ENCODE results near the gene PTPRT.

Gene PTPRT

GRCh38 chr20:42598581-42598980 lies 591.1 kb downstream of the PTPRT start:
- DNase-seq, result peak; percentile 1

GRCh38 chr20:42595625-42596024 lies 594.1 kb downstream of the PTPRT start:
- DNase-seq, result no peak

- no peak for DNase-seq
These were observed 595.0 kb downstream of the PTPRT start for GRCh38 chr20:42594659-42595058.

- no peak for DNase-seq
These were observed 595.7 kb downstream of the PTPRT start for GRCh38 chr20:42594011-42594410.

- no peak for DNase-seq
These were observed 599.6 kb downstream of the PTPRT start for GRCh38 chr20:42589976-42590639.

- no peak for DNase-seq
These were observed 600.9 kb downstream of the PTPRT start for GRCh38 chr20:42588847-42589246.

- DNase-seq, result no peak
These were observed 602.3 kb downstream of the PTPRT start for GRCh38 chr20:42587427-42587826.

GRCh38 chr20:42581311-42581710 lies 608.4 kb downstream of the PTPRT start:
- DNase-seq, result no peak

GRCh38 chr20:42576167-42576566 lies 613.5 kb downstream of the PTPRT start:
- DNase-seq, result no peak

- DNase-seq, result no peak
These were observed 617.2 kb downstream of the PTPRT start for GRCh38 chr20:42572320-42573016.

GRCh38 chr20:42567409-42567808 lies 622.3 kb downstream of the PTPRT start:
- DNase-seq, result no peak

GRCh38 chr20:42565235-42565995 lies 624.3 kb downstream of the PTPRT start:
- no peak for DNase-seq

- no peak for DNase-seq
These were observed 630.0 kb downstream of the PTPRT start for GRCh38 chr20:42559665-42560064.

GRCh38 chr20:42556575-42556974 lies 633.1 kb downstream of the PTPRT start:
- DNase-seq, result no peak

- no peak for DNase-seq
These were observed 636.3 kb downstream of the PTPRT start for GRCh38 chr20:42553374-42553773.

GRCh38 chr20:42549496-42549895 lies 640.2 kb downstream of the PTPRT start:
- no peak for DNase-seq

- DNase-seq, result no peak
These were observed 644.8 kb downstream of the PTPRT start for GRCh38 chr20:42544926-42545325.

- DNase-seq, result no peak
These were observed 656.9 kb downstream of the PTPRT start for GRCh38 chr20:42532831-42533230.

- no peak for DNase-seq
These were observed 658.2 kb downstream of the PTPRT start for GRCh38 chr20:42531508-42531961.

- DNase-seq, result no peak
These were observed 658.8 kb downstream of the PTPRT start for GRCh38 chr20:42530855-42531448.

- DNase-seq, result no peak
These were observed 659.5 kb downstream of the PTPRT start for GRCh38 chr20:42530191-42530590.

GRCh38 chr20:42524058-42524457 lies 665.6 kb downstream of the PTPRT start:
- DNase-seq, result no peak

GRCh38 chr20:42516692-42517091 lies 673.0 kb downstream of the PTPRT start:
- DNase-seq, result no peak

All from CD4-positive, alpha-beta T cell treated with Interleukin-4 for 4 hours (primary cell).